Measurements from ENCODE around the gene OLIG2. TPM values are rescaled to one million over a fixed set of nuclear protein-coding genes. Genes with fewer than 3 reads are reported as not detected.

The OLIG2 gene
- total RNA-seq, 1 experiment from 2014 or later: not detected

- Histone ChIP-seq H3K27me3 (replicated peaks) (peaks cover 77% of the 10 kb centered on the region), H3K4me3 (no peak within 1 kb of the TSS)
- DNase-seq (ENCODE audit: low read depth in 1 of 2, low spot score in 2 of 2): no peak
Measured at GRCh38 chr21:33069994-33070743, 44.4 kb downstream of the OLIG2 start, which contains the start of gene OLIG1. Gene OLIG1, plus strand, starts transcription at chr21:33070141. Its CDS starts 106 bp downstream, at chr21:33070247.

GRCh38 chr21:33070744-33070997 is 44.9 kb downstream of the OLIG2 start:
- H3K4me3 ChIP-seq: no peak overlapping the region
- peaks cover 6% of the 10 kb centered on the region for H3K9me3 ChIP-seq (replicated peaks)
- no peak for DNase-seq (ENCODE audit: low read depth in 1 of 2, low spot score in 2 of 2)
- no peak overlapping the region for H3K27ac ChIP-seq
- H3K36me3 ChIP-seq: no peaks in the 10 kb centered on the region
- peaks cover 74% of the 10 kb centered on the region for H3K27me3 ChIP-seq (replicated peaks)
- H3K4me1 ChIP-seq (replicated peaks): peaks cover 12% of the 10 kb centered on the region

More at GRCh38 chr21:33069994-33070743, 44.4 kb downstream of the OLIG2 start, which contains the start of gene OLIG1:
- no peaks in the 10 kb centered on the region for H3K36me3 ChIP-seq
- H3K4me1 ChIP-seq (replicated peaks): peaks cover 12% of the 10 kb centered on the region
- peaks cover 6% of the 10 kb centered on the region for H3K9me3 ChIP-seq (replicated peaks)
- no peak within 1 kb of the TSS for H3K27ac ChIP-seq

DNA sequence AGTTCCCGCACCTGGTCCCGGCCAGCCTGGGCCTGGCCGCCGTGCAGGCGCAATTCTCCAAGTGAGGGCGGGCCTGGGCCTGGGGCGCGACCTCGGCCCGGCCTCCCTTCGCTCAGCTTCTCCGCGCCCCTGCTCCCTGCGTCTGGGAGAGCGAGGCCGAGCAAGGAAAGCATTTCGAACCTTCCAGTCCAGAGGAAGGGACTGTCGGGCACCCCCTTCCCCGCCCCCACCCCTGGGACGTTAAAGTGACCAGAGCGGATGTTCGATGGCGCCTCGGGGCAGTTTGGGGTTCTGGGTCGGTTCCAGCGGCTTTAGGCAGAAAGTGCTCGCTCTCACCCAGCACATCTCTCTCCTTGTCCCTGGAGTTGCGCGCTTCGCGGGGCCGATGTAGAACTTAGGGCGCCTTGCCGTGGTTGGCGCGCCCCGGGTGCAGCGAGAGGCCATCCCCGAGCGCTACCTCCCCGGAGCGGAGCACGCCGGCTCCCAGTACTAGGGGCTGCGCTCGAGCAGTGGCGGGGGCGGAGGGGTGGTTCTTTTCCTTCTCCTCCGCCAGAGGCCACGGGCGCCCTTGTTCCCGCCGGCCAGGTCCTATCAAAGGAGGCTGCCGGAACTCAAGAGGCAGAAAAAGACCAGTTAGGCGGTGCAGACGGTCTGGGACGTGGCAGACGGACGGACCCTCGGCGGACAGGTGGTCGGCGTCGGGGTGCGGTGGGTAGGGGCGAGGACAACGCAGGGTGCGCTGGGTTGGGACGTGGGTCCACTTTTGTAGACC is 45.4 kb downstream of the OLIG2 start:
- H3K27ac ChIP-seq: no peak overlapping the region

GRCh38 chr21:33071770-33072306 is 46.1 kb downstream of the OLIG2 start:
- Histone ChIP-seq H3K9me3 (replicated peaks) (peaks cover 6% of the 10 kb centered on the region), H3K4me1 (replicated peaks) (peaks cover 12% of the 10 kb centered on the region), H3K36me3 (no peaks in the 10 kb centered on the region), H3K27me3 (replicated peaks) (peaks cover 63% of the 10 kb centered on the region), H3K27ac (no peak overlapping the region), H3K4me3 (no peak overlapping the region)
- no peak for DNase-seq (ENCODE audit: low read depth in 1 of 2, low spot score in 2 of 2)

More for the DNA sequence above, 45.4 kb downstream of the OLIG2 start:
- no peak for DNase-seq (ENCODE audit: low read depth in 1 of 2, low spot score in 2 of 2)
- peaks cover 6% of the 10 kb centered on the region for H3K9me3 ChIP-seq (replicated peaks)
- peaks cover 12% of the 10 kb centered on the region for H3K4me1 ChIP-seq (replicated peaks)
- H3K36me3 ChIP-seq: no peaks in the 10 kb centered on the region
- peaks cover 69% of the 10 kb centered on the region for H3K27me3 ChIP-seq (replicated peaks)
- no peak overlapping the region for H3K4me3 ChIP-seq

DNA sequence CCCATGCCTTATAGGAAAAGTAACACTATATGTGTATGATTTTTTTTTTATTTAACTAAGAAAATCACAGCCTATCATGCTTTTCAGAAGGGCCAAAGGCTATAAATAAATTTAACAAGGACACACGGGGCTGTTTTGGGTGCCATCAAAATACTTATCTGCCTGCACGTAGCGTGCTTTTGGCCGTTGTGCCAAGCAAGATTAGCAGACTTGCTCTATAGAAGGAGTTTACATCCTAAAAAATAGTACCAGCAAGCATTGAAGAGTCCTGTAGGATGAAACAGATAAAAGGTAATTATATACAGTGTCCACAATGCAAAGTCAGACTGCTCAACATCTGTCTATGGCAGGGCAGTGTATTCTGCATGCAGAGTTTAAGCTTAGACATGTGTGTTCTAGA is 47.9 kb downstream of the OLIG2 start:
- H3K36me3 ChIP-seq: no peaks in the 10 kb centered on the region
- peaks cover 12% of the 10 kb centered on the region for H3K4me1 ChIP-seq (replicated peaks)
- no peak overlapping the region for H3K4me3 ChIP-seq
- DNase-seq (ENCODE audit: low read depth in 1 of 2, low spot score in 2 of 2): no peak
- no peak overlapping the region for H3K27ac ChIP-seq
- H3K9me3 ChIP-seq (replicated peaks): peaks cover 6% of the 10 kb centered on the region
- peaks cover 55% of the 10 kb centered on the region for H3K27me3 ChIP-seq (replicated peaks)

DNA sequence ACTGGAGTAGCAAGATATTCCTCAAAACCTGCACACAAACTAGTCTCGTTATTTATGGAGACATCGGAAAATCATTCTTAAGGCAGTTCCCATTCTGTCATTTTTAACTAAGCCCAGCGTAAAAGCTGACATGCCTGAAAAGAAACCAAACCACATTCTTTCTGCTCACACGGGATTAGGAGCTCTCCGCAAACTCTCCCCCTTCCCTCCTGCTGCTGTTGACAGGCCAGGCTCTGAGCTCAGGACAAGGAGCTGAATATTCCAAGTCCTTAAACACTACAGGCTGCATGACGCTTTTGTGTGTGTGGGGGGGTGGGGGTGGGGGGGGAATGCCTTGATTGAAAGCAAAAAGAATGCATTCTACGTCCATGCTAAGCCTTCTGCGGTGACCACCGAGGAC is 49.4 kb downstream of the OLIG2 start:
- H3K36me3 ChIP-seq: no peaks in the 10 kb centered on the region
- no peak overlapping the region for H3K4me3 ChIP-seq
- no peaks in the 10 kb centered on the region for H3K9me3 ChIP-seq (replicated peaks)
- H3K4me1 ChIP-seq (replicated peaks): peaks cover 11% of the 10 kb centered on the region
- H3K27me3 ChIP-seq (replicated peaks): peaks cover 40% of the 10 kb centered on the region
- no peak for DNase-seq (ENCODE audit: low read depth in 1 of 2, low spot score in 2 of 2)
- no peak overlapping the region for H3K27ac ChIP-seq

DNA sequence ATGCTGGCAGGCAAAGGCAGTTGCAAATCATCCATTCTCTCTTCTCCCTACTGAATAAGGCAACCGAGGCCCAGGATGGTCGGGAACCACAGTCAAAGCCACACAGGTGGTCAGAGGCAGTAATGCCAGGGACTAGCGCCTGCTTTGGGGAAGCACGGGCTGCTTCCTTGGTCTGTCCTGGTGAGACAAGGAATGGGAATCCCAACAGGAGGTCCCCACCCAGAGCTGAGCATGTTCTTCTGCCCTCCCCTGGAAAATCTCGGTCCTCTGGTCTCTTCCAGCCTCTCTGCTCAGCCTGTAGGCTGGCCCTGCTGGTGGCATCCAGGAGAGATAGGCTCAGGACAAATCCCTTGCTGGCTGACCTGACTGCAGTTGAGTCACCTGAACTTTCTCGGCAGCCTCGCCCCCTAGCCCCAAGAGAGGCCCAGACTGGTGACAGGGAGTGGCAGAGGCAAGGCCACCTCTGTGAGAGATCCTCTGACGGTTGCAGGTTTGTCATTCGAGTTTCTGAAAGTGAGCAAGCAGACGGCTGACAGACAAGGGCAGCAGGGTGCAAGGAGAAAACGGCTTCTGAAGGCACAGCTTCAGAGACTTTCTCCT is 50.0 kb downstream of the OLIG2 start:
- no peak overlapping the region for H3K27ac ChIP-seq
- peaks cover 36% of the 10 kb centered on the region for H3K27me3 ChIP-seq (replicated peaks)
- peaks cover 7% of the 10 kb centered on the region for H3K4me1 ChIP-seq (replicated peaks)
- H3K4me3 ChIP-seq: no peak overlapping the region
- H3K9me3 ChIP-seq (replicated peaks): no peaks in the 10 kb centered on the region
- H3K36me3 ChIP-seq: no peaks in the 10 kb centered on the region
- no peak for DNase-seq (ENCODE audit: low read depth in 1 of 2, low spot score in 2 of 2)

DNA sequence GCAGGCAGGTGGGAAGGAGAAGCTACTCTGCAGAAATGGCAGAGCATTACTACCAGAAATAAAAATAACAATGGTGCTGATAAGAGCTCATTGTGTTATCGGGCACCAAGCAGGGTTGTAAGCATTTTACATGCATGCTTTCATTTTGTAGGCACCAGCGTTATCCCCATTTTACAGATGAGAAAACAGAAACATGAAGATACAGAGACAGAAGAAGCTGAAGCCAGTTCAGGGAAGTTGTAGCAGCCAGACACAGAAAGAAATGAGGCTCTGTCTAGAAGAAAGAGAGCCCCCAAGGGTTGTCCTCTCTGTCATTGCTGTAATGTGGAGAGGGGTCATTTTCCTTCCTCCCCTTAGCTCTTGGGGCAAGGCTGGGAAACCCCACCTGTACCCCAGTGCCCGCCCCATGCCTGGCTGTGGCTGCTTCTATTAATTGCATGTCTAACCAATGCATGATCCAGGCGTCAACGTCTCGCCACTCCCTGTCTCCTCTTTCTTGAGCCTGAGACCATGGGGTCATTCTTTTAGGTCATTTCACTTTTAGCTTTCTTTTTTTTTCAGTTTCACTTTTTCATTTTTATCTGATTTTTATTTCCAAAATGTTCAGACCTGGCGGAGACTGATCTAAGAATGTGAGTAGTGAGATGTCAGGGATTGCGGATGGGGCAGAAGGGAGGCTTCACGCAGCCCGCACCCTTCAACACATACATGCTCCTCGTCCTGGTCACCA is 51.0 kb downstream of the OLIG2 start:
- H3K27ac ChIP-seq: no peak overlapping the region
- H3K36me3 ChIP-seq: no peaks in the 10 kb centered on the region
- peaks cover 7% of the 10 kb centered on the region for H3K4me1 ChIP-seq (replicated peaks)
- no peak overlapping the region for H3K4me3 ChIP-seq
- no peaks in the 10 kb centered on the region for H3K9me3 ChIP-seq (replicated peaks)
- peaks cover 25% of the 10 kb centered on the region for H3K27me3 ChIP-seq (replicated peaks)
- DNase-seq (ENCODE audit: low read depth in 1 of 2, low spot score in 2 of 2): no peak

Other genes starting within 250 kb of the OLIG2 start
- gene OLIG1, start 44.2 kb downstream of the OLIG2 start, total RNA-seq (2014; rRNA removed; shearing (Covaris generic)): not detected in 2 replicates
- 5.1 and 48.3 TPM in 2 replicates for gene IFNAR2, start 204.0 kb downstream of the OLIG2 start, total RNA-seq (2014; rRNA removed; shearing (Covaris generic))
- 51.4 and 77.5 TPM in 2 replicates for gene IL10RB, start 240.4 kb downstream of the OLIG2 start, total RNA-seq (2014; rRNA removed; shearing (Covaris generic))